A549 treated with dexamethasone at 1 μM for 4 hours (cell line): ENCODE data around the gene C19orf25. TPM values are rescaled to one million over a fixed set of nuclear protein-coding genes. Genes with fewer than 3 reads are reported as not detected.

ENCODE experiments used
- total RNA-seq: library from RNA; stranded (reverse); fragments of 200-300 nt; extraction: Qiagen RNA extraction; gene quantifications from 5 replicates; pipeline ENCODE4 v1.2.3, GENCODE V29; 2022

Gene C19orf25
- total RNA-seq: 8.7 to 17.7 TPM (median 16.1 TPM) in 5 replicates

GRCh38 chr19:1478934-1479707 is at the start of gene C19orf25:
TSS of gene C19orf25 (minus strand) at chr19:1479215. CDS start at chr19:1478903, 312 bp downstream.

DNA sequence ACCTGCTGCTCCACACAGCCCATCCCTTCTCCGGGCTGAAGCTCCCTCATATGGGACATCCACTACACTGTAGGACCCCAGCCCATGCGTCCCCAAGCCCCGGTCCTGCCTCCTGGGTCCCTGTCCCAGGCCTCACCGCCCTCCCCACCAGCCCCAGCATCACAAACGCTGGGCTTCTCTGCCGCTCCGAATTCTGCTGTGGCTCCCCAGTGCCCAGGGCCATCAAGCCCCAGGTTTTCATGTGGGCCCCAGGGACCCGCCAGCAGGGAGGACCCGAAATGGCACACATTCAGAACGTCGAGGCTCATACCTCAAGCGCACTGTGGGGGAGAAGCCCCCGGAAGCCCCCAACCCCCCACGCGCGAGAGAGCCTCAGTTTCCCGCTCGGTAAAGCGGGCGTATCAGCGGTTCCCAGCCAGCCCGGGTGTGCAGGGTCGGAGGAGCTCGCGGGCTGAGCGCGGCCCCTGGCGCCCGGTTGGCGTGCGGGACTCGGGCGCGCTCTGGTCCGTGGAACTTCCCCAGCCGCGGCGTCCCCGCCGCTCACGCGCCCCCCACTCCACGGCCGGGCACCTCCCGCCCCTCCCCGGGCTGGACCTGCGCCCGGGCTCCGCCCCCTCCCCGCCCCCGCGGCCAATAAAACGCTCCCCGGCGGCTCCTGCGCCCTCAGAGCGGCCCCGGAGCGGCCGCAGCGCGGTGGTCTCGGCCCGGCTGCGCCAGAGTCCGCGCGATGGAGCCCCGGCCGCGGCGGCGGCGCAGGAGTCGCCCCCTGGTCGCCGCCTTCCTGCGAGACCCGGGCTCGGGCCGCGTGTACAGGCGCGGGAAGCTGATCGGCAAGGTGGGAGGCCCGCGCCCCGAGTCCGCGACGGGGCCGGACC is 44.6 kb upstream of the C19orf25 start, which contains the start of gene PLK5:
Gene PLK5 (plus strand): TSS at position 666 of the 875 bp plus-strand sequence. CDS start 2,920 bp downstream, outside the sequence.

DNA sequence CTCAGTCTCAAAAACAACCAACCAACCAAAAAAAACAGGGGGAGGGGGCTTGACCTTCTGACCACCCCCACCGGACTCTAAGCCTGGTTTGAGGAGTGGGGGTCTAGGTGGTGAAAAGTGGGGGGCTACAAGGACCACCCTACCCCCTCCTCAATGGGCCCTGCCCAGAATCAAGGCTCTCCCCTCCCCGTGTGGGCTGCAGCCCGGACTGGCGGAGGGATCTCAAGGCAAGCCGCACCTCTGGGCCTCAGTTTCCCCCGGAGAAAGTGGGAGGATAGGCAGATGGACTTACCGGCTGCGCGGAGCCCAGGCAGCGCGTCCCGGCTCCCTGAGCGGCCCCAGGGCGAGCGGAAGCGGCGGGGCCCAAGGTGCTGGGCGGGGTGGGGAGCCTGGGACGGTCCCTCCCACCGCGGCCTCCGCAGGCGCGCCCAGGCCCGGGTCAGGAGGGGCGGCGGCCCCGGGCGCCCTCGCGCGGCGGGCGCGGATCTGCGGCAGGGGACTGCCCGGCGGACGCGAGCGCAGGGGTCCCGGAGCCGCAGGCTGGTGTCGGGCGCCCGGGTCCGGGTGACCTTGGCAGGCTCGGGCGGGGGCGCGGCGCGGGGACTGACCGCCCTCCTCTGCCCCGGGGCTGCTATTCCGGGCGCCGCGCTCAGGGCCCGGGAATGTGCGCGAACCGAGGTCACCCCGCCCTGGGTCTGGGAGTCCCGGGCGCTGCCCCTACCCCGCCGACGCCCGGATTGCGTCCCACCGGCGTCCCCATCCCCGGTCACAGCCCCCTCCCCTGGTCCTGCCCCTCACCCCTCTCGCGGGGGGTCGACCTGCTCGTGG is 33.9 kb upstream of the C19orf25 start, which contains the start of gene ADAMTSL5:
Gene ADAMTSL5 (minus strand): TSS at position 349 of the 828 bp plus-strand sequence. CDS start 2,076 bp downstream, outside the sequence.

GRCh38 chr19:1491114-1491848 is 12.3 kb upstream of the C19orf25 start, which contains the start of gene REEP6:
TSS of gene REEP6 (plus strand) at chr19:1491181. CDS start at chr19:1491270, 89 bp downstream.

GRCh38 chr19:1490311-1491113 is 11.5 kb upstream of the C19orf25 start, which contains the start of gene PCSK4:
TSS of gene PCSK4 (minus strand) at chr19:1490350. CDS start at chr19:1490346, 4 bp downstream.

DNA sequence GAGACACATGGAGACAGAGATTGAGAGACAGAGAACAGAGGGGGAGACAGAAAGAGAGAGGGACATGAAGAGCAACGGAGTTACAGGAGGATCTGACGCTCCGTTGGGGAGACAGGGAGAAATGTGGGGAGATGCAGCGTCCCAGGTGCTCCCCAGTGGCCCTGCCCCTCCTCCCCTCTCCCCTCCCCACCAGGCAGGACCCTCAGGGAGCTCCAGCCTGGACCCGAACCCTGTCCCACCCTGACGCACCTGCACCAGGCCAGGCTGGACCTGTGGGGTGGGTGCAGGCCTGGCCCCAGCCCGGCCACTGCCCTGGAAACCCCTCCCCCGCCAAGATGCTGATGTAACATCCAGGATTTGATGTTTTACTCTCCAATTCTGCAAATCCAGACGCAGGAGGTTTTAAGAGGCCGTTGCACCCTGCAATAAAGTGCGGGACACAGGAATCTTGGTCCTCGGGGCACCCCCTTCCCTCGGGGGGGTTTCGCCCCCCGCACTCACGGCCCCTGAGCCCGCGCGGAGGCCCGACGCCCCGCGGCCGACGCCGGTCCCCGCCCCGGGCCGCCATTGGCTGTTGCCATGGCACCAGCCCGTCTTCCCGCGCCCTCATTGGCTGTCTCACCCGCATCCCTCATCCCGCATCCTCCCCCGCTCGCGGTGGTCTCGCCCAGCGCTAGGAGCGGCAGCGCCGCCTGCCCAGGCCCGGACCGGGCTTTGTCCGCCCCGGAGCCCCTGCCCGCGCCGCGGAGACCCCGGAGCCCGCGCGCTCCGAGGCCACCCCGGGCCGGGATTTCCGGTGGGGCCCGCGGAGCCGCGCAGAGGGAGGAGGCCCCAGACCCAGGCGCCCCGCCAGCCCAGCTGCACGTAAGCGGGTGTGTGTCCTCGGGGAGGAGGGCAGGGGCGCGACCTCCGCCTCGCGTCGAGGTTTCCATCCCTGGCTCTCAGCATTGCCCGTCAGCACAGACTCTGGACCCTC is 29.3 kb downstream of the C19orf25 start, which contains the start of gene APC2:
Gene APC2 (plus strand): TSS at position 655 of the 976 bp plus-strand sequence. CDS start 2,881 bp downstream, outside the sequence.

GRCh38 chr19:1438035-1438932 is 40.7 kb downstream of the C19orf25 start, which contains the start of gene RPS15:
TSS of gene RPS15 (plus strand) at chr19:1438396. CDS start at chr19:1438426, 30 bp downstream.

Other genes with a start within 250 kb of the C19orf25 start
- gene CBARP, start 241.2 kb downstream of the C19orf25 start, total RNA-seq: 1.9 to 5.3 TPM (median 4.0 TPM) in 5 replicates
- 78.2 to 173 TPM (median 164 TPM) in 5 replicates for gene ATP5F1D, start 237.5 kb downstream of the C19orf25 start, total RNA-seq
- gene MIDN, start 230.6 kb downstream of the C19orf25 start, total RNA-seq: 46.2 to 71.8 TPM (median 63.4 TPM) in 5 replicates
- 102 to 197 TPM (median 115 TPM) in 5 replicates for gene CIRBP, start 209.9 kb downstream of the C19orf25 start, total RNA-seq
- 46.5 to 92.2 TPM (median 76.5 TPM) in 5 replicates for gene FAM174C, start 203.7 kb downstream of the C19orf25 start, total RNA-seq
- gene EFNA2, start 193.3 kb downstream of the C19orf25 start, total RNA-seq: 0.88 to 2.2 TPM (median 2.1 TPM) in 5 replicates
- gene NDUFS7, start 95.3 kb downstream of the C19orf25 start, total RNA-seq: 65.2 to 75.4 TPM (median 72.9 TPM) in 5 replicates
- gene GAMT, start 77.7 kb downstream of the C19orf25 start, total RNA-seq: 25.9 to 45.1 TPM (median 41.6 TPM) in 5 replicates
- gene DAZAP1, start 71.6 kb downstream of the C19orf25 start, total RNA-seq: 79.5 to 119 TPM (median 110 TPM) in 5 replicates
- 1,548 to 1,857 TPM (median 1,670 TPM) in 5 replicates for gene RPS15, start 40.8 kb downstream of the C19orf25 start, total RNA-seq
- gene APC2, start 29.1 kb downstream of the C19orf25 start, total RNA-seq: 0.87 to 1.9 TPM (median 1.6 TPM) in 5 replicates
- 0.38 to 1.2 TPM (median 0.78 TPM) in 5 replicates for gene PCSK4, start 11.1 kb upstream of the C19orf25 start, total RNA-seq
- gene REEP6, start 12.0 kb upstream of the C19orf25 start, total RNA-seq: 4.1 to 6.0 TPM (median 5.6 TPM) in 5 replicates
- gene ADAMTSL5, start 33.8 kb upstream of the C19orf25 start, total RNA-seq: 2.4 to 4.9 TPM (median 3.0 TPM) in 5 replicates
- not detected in 5 replicates for gene PLK5, start 44.9 kb upstream of the C19orf25 start, total RNA-seq
- 6.6 to 13.6 TPM (median 9.9 TPM) in 5 replicates for gene MEX3D, start 89.1 kb upstream of the C19orf25 start, total RNA-seq
- gene MBD3, start 113.7 kb upstream of the C19orf25 start, total RNA-seq: 28.2 to 52.9 TPM (median 48.4 TPM) in 5 replicates
- 110 to 133 TPM (median 114 TPM) in 5 replicates for gene UQCR11, start 126.2 kb upstream of the C19orf25 start, total RNA-seq
- 49.9 to 74.5 TPM (median 66.2 TPM) in 5 replicates for gene TCF3, start 173.4 kb upstream of the C19orf25 start, total RNA-seq